NCI-H2196 treated with DMSO at 0.1 percent for 48 hours (cell line): ENCODE data around the gene MFNG.

ENCODE experiments used
- DNase-seq: peaks from one replicate; lab custom pipeline; 2025; ENCODE audit not compliant: unreplicated experiment; lab: John Stamatoyannopoulos, UW

The MFNG gene

DNA sequence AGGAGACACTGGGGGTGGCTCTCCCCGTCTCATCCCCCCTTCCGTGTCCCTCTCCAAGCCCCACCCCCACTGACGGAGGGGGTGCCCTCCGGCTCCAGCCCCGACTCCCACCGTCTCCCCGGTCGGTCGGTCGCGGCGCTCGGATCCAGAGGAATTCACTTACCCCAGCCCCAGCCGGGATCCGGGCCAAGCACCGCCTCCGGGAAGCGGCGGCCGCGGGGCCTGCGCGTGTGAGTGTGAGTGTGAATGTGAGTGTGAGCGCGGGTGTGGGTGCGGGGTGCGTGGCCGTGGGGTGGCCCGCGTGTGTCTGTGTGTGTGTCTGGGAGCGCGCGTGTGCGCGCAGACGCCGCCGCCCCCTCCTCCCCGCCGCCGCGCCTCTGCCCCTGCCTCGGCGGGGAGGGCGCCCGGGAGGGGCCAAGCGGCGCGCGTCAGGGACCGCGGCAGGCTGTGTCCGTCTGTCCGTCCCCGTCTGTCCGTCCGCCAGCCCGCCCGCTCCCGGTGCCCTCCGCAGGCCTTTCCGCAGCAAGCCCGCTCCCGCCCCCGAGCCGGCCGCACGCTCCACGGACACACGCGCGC is 59.0 kb downstream of the MFNG start, which contains the start of gene ELFN2:
Gene ELFN2, minus strand, starts transcription at position 345 of the 576 bp plus-strand sequence. CDS start 51,945 bp downstream, outside the sequence.
- no peak for DNase-seq

- no peak for DNase-seq
These were observed 59.5 kb downstream of the MFNG start for GRCh38 chr22:37426706-37427134.

DNA sequence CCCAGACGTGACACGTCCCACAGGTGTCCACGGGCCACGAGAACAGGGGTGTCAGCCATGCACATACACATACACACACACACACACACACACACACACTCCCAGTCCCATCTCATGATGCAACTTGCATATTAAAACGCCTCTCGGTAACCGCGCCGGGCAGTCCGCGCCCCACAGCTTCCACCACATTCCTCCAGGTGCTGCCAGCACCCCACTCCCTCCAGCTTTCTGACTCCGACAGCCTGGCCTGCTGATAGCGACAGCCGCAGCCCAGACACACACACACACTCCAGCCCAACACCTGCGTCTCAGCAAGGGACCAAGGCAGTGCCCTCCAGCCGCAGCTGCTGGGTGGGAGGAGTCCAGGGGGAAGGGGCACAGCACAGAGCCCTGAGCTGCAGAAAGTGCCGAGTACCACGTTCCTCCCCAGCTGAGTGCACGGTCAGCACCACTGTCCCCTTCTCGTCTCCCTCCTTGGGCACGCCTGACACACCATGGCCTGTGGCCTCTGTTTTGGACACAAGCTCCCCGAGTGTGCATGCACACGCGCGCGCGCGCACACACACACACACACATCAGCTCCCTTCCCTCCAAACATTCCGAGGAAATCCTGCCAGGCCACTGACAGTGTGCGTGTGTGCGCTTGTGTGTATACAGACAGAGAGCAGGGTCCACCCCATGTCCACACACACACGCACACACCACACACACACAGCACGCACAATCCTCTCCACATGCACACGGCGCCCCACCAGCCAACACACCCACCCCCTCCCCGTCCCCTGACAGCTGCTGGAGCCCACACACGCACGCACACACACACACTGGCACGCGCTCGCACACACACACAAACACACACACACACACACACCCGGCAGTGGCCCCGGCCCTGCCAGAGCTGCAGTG is 60.1 kb downstream of the MFNG start:
- DNase-seq, result no peak

GRCh38 chr22:37425369-37425768 is 60.8 kb downstream of the MFNG start:
- no peak for DNase-seq

- DNase-seq, result no peak
These were observed 62.9 kb downstream of the MFNG start for GRCh38 chr22:37423283-37423682.

DNA sequence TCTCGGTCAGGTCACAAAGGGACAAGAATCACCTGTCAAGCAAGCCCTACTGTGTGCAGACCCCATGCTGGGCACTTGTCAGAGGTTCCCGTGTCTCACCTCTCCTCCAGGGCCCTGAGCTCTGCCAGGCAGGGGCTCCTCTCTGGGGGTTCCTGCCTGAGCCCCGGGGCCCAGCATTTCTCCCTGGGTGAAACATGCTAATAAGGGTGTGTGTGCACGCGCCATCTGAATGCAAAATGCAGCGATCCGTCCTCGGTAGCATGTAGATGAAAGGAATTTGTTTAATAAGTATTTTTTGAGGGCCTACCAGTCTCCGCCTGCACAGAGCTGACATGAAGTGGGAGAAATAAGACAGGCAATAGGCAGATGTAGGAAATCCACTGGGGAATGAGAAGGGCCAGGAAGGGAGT is 64.7 kb downstream of the MFNG start:
- no peak for DNase-seq

DNA sequence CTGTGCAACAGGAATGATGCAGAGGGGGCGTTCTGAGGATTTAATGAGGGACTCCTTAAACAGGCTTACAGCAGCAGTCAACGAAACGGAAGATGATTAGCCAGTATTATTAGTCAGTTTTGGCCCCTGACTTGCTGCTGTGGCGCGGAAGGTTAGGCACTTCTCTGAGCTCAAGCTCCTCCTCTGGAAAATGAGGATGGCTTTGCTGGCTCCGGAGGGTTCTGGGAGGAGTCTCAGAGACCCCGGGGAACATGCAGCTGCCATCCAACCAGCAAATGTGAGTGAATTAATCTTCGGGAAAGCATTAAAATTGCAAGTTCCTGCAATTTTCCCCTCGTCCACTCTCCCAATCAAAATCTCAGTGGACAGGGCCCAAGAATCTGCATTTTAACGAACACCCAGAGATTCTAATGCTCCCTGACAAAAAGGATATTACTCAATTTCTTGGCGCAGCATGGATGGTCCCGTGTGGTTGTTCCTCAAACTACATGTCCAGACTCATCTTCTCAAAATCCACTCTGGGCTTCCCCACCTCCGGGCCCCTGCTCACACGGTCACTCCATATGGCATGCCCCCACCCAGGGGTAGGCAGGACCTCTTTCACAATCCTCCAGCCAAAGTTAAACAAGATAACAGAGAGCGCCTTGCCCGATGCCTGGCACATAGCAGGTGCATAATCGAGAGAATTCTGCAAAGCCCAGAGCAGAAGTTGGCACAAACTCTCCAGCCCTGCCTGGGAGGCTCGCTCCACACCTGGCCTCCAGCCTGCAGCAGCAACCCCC is 65.3 kb downstream of the MFNG start:
- no peak for DNase-seq

DNA sequence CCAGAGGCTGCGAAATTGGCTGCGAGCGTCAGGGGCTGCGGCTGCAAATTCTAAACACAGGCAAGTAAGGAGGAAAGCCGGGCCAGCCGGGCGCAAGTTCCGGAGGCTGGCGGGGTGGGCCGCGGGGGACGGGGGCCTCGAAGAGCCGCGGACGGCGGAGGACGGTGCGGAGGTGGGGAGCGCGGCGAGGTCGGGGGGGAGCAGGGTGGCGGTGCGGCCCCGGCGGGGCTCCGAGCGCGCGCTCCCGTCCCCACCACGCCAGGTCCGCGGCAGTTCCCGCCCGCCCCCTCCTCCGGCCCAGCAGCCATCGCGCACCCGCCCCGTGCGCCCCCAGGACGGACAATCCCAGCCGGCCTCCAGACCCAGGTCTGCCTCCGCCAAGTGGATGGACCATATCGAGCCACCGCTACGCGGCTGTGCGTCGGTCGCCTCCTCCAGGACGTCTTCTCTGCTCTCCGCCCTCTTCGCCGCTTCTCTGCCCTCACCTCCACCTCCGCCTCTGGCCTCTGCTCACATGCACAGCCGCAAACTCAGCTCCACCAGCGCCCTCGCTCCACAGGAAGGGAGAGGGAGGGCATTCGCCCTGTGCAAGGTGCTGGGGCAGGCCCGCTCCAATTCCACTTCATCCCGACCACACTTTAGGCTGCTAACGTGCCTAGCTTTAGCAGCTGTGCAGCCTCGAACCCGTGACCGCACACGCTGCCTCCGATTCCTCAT is 66.1 kb downstream of the MFNG start:
- DNase-seq, result no peak

DNA sequence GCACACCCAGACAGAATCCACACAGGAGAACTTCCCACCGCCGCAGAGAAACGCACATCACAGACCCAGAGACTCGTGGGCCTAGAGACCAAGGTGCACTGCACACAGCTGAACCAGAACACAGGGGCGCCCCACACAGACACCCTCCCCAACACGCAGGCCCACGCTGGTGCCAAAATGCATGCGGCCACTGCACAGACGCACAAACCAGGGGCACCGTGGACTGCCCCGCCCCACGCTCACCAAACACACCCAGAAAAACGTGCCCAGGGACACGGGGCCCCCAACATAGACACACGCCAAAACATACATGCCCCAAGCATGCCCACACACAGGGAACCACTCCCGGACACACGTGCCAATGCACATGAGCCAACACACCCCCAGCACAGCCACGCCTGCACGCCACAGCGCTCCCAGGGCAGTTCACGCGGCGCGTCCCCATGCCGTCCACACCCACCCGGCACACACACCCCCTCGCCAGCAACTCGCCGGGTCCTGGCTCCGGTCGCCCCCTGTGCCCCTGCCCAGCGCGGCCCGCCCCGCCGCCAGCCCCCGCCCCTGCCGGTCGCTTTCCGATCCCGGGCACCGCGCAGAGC is 66.7 kb downstream of the MFNG start:
- DNase-seq, result no peak
